GM21825 (cell line): ENCODE measurements around the gene NOTCH1.

Source experiments
- ATAC-seq: cut with Tn5 transposase; IDR thresholded peaks from one replicate; pipeline ENCODE4 v1.9.1; 2021; ENCODE audit warnings: mild to moderate bottlenecking, moderate library complexity; ENCODE audit not compliant: unreplicated experiment

NOTCH1 gene

GRCh38 chr9:136532799-136533774, 12.8 kb downstream of the NOTCH1 start:
- no peak for ATAC-seq

- ATAC-seq, result no peak
Measured at GRCh38 chr9:136531904-136532798, 13.7 kb downstream of the NOTCH1 start.

GRCh38 chr9:136531186-136531903, 14.5 kb downstream of the NOTCH1 start:
- no peak for ATAC-seq

- no peak for ATAC-seq
Measured at GRCh38 chr9:136530461-136531089, 15.3 kb downstream of the NOTCH1 start.

- ATAC-seq, result no peak
Measured at GRCh38 chr9:136529516-136530460, 16.1 kb downstream of the NOTCH1 start.

- no peak for ATAC-seq
Measured at GRCh38 chr9:136528716-136529341, 17.0 kb downstream of the NOTCH1 start.

- ATAC-seq, result no peak
Measured at GRCh38 chr9:136527721-136528710, 17.8 kb downstream of the NOTCH1 start.

- no peak for ATAC-seq
Measured at GRCh38 chr9:136527131-136527530, 18.7 kb downstream of the NOTCH1 start.

- ATAC-seq, result no peak
Measured at GRCh38 chr9:136526625-136527066, 19.2 kb downstream of the NOTCH1 start.

- ATAC-seq, result no peak
Measured at GRCh38 chr9:136525841-136526499, 19.9 kb downstream of the NOTCH1 start.

- ATAC-seq, result no peak
Measured at GRCh38 chr9:136525207-136525606, 20.6 kb downstream of the NOTCH1 start.

- no peak for ATAC-seq
Measured at GRCh38 chr9:136522314-136523237, 23.3 kb downstream of the NOTCH1 start.

- no peak for ATAC-seq
Measured at GRCh38 chr9:136521537-136521936, 24.3 kb downstream of the NOTCH1 start.

GRCh38 chr9:136520053-136520540, 25.8 kb downstream of the NOTCH1 start:
- ATAC-seq, result no peak

GRCh38 chr9:136519263-136520052, 26.4 kb downstream of the NOTCH1 start:
- ATAC-seq, result no peak
